ENCODE data around the gene OBSL1. TPM values are rescaled to one million over a fixed set of nuclear protein-coding genes. Genes with fewer than 3 reads are reported as not detected.

Gene OBSL1
- total RNA-seq, 5 donors from 2014 or later (not counting 1 experiment from before 2014, with no cell fraction given) = 1.2 to 2.4 (median 1.2) TPM

GRCh38 chr2:219597552-219598307 lies 26.4 kb upstream of the OBSL1 start, which contains the start of gene STK11IP:
STK11IP (plus strand) TSS chr2:219597857; CDS start chr2:219598120, 263 bp downstream.
- WGBS (ENCODE audit: insufficient coverage) = under 1% methylated on average over 47 of the region's 57 CpGs
- Histone ChIP-seq H3K4me1 (ENCODE audit: control insufficient read depth in 1 of 2, extremely low read depth in 1 of 2, insufficient read depth in 2 of 2, low read length in 2 of 2) (peaks cover 3 to 13% of the 10 kb centered on the region in 2 experiments), H3K27ac (ENCODE audit: low read length) (peak within 1 kb of the TSS; percentile 65), H3K27me3 (replicated peaks in 1 of 2; ENCODE audit: control insufficient read depth in 2 of 2, extremely low read depth in 1 of 2, insufficient read depth in 2 of 2, low read length in 1 of 2) (peaks cover 0 to 6% of the 10 kb centered on the region in 2 experiments), H3K9me3 (no peaks in the 10 kb centered on the region), H3K4me3 (ENCODE audit: control insufficient read depth in 1 of 2, extremely low read depth in 1 of 2, low read length in 1 of 2) (peak within 1 kb of the TSS; percentile 82 to 100), H3K36me3 (ENCODE audit: control insufficient read depth in 2 of 2, extremely low read depth in 1 of 2, insufficient read depth in 1 of 2, low read length in 1 of 2) (peaks cover 10 to 17% of the 10 kb centered on the region in 2 donors)
- ATAC-seq (replicated peaks in 1 of 4) (peak; percentile 88 to 92 (median 90)), DNase-seq (peak; percentile 76 to 95 (median 86))
- Mint-ChIP-seq H3K9me3 (no peaks in the 10 kb centered on the region), H3K36me3 (peaks cover 17% of the 10 kb centered on the region), H3K4me3 (peak within 1 kb of the TSS; percentile 93 to 95 (median 93)), H3K4me1 (peaks cover 18 to 24% (median 22%) of the 10 kb centered on the region in 3 donors), H3K27me3 (peaks cover 6 to 11% of the 10 kb centered on the region in 2 donors), H3K27ac (peak within 1 kb of the TSS; percentile 88 to 97)
- ChIA-PET CTCF (interaction anchor here (0.6 to 1.1 kb wide), 4 partner anchors 45 to 1976 kb away, joined by 3 to 4 read pairs (median 3); no protein-coding TSS in a partner anchor), POLR2A (interaction anchor here in 1 of 2 donors (0.6 to 1.0 kb wide), 2 partner anchors 15 to 212 kb away, joined by 4 read pairs; no protein-coding TSS in a partner anchor)

GRCh38 chr2:219596954-219597551 lies 25.7 kb upstream of the OBSL1 start:
- CTCF ChIA-PET = interaction anchor here (0.6 to 1.1 kb wide), 3 partner anchors 45 to 720 kb away, joined by 3 read pairs; no protein-coding TSS in a partner anchor

GRCh38 chr2:219595256-219595655 lies 23.9 kb upstream of the OBSL1 start:
- Mint-ChIP-seq H3K9me3 (no peaks in the 10 kb centered on the region), H3K4me1 (peaks cover 13 to 24% (median 22%) of the 10 kb centered on the region in 3 donors), H3K27me3 (peaks cover 11 to 16% of the 10 kb centered on the region in 2 donors), H3K36me3 (no peaks in the 10 kb centered on the region), H3K27ac (no peak overlapping the region), H3K4me3 (peak overlapping the region in 1 of 3 donors; percentile 9)
- no peak overlapping the region for H3K4me3 ChIP-seq (ENCODE audit: control insufficient read depth in 1 of 2, extremely low read depth in 1 of 2, low read length in 1 of 2)
- no peak for DNase-seq
- H3K36me3 ChIP-seq (ENCODE audit: control insufficient read depth in 2 of 2, extremely low read depth in 1 of 2, insufficient read depth in 1 of 2, low read length in 1 of 2) = no peaks in the 10 kb centered on the region
- H3K4me1 ChIP-seq (ENCODE audit: control insufficient read depth in 1 of 2, extremely low read depth in 1 of 2, insufficient read depth in 2 of 2, low read length in 2 of 2) = peaks cover 3 to 13% of the 10 kb centered on the region in 2 experiments
- H3K27me3 ChIP-seq (replicated peaks in 1 of 2; ENCODE audit: control insufficient read depth in 2 of 2, extremely low read depth in 1 of 2, insufficient read depth in 2 of 2, low read length in 1 of 2) = peaks cover 0 to 11% of the 10 kb centered on the region in 2 experiments
- POLR2A ChIA-PET = no interaction called here
- CTCF ChIA-PET = interaction anchor here (0.5 to 0.7 kb wide), 3 partner anchors 32 to 67 kb away, joined by 3 to 4 read pairs (median 3); no protein-coding TSS in a partner anchor
- WGBS (ENCODE audit: insufficient coverage) = 22% methylated on average over 1 of the region's 3 CpGs
- no peak for ATAC-seq (replicated peaks in 1 of 4)
- H3K27ac ChIP-seq (ENCODE audit: low read length) = no peak overlapping the region
- no peaks in the 10 kb centered on the region for H3K9me3 ChIP-seq

More at GRCh38 chr2:219596954-219597551, 25.7 kb upstream of the OBSL1 start:
- peaks cover 3 to 11% of the 10 kb centered on the region in 2 donors for H3K36me3 ChIP-seq (ENCODE audit: control insufficient read depth in 2 of 2, extremely low read depth in 1 of 2, insufficient read depth in 1 of 2, low read length in 1 of 2)
- H3K36me3 Mint-ChIP-seq = peaks cover 13% of the 10 kb centered on the region
- H3K9me3 ChIP-seq = no peaks in the 10 kb centered on the region
- peak overlapping the region; percentile 82 to 100 for H3K4me3 ChIP-seq (ENCODE audit: control insufficient read depth in 1 of 2, extremely low read depth in 1 of 2, low read length in 1 of 2)
- ATAC-seq (replicated peaks in 1 of 4) = peak in 3 of 4 experiments; percentile 1 to 4 (median 2)
- DNase-seq = no peak
- peaks cover 0 to 7% of the 10 kb centered on the region in 2 experiments for H3K27me3 ChIP-seq (replicated peaks in 1 of 2; ENCODE audit: control insufficient read depth in 2 of 2, extremely low read depth in 1 of 2, insufficient read depth in 2 of 2, low read length in 1 of 2)
- WGBS (ENCODE audit: insufficient coverage) = 41% methylated on average over 9 of the region's 19 CpGs
- peaks cover 3 to 13% of the 10 kb centered on the region in 2 experiments for H3K4me1 ChIP-seq (ENCODE audit: control insufficient read depth in 1 of 2, extremely low read depth in 1 of 2, insufficient read depth in 2 of 2, low read length in 2 of 2)
- peaks cover 18 to 24% (median 22%) of the 10 kb centered on the region in 3 donors for H3K4me1 Mint-ChIP-seq
- peak overlapping the region; percentile 65 for H3K27ac ChIP-seq (ENCODE audit: low read length)
- H3K27me3 Mint-ChIP-seq = peaks cover 11 to 12% of the 10 kb centered on the region in 2 donors
- H3K27ac Mint-ChIP-seq = peak overlapping the region; percentile 88 to 97
- POLR2A ChIA-PET = interaction anchor here in 1 of 2 donors (1.0 kb wide), 1 partner anchor 212 kb away, joined by 4 read pairs; no protein-coding TSS in a partner anchor
- no peaks in the 10 kb centered on the region for H3K9me3 Mint-ChIP-seq
- peak overlapping the region; percentile 93 to 95 (median 93) for H3K4me3 Mint-ChIP-seq

GRCh38 chr2:219593154-219593553 lies 21.8 kb upstream of the OBSL1 start:
- H3K4me1 ChIP-seq (ENCODE audit: control insufficient read depth in 1 of 2, extremely low read depth in 1 of 2, insufficient read depth in 2 of 2, low read length in 2 of 2) = peaks cover under 1 to 7% of the 10 kb centered on the region in 2 experiments
- DNase-seq (no peak), ATAC-seq (replicated peaks in 1 of 4) (no peak)
- H3K27ac ChIP-seq (ENCODE audit: low read length) = no peak overlapping the region
- POLR2A ChIA-PET = no interaction called here
- peaks cover 0 to 13% of the 10 kb centered on the region in 2 experiments for H3K27me3 ChIP-seq (replicated peaks in 1 of 2; ENCODE audit: control insufficient read depth in 2 of 2, extremely low read depth in 1 of 2, insufficient read depth in 2 of 2, low read length in 1 of 2)
- WGBS (ENCODE audit: insufficient coverage) = 69% methylated on average over 2 of the region's 2 CpGs
- no peaks in the 10 kb centered on the region for H3K36me3 ChIP-seq (ENCODE audit: control insufficient read depth in 2 of 2, extremely low read depth in 1 of 2, insufficient read depth in 1 of 2, low read length in 1 of 2)
- H3K27me3 Mint-ChIP-seq = peaks cover 13 to 16% of the 10 kb centered on the region in 2 donors
- no peak overlapping the region for H3K4me3 Mint-ChIP-seq
- CTCF ChIA-PET = interaction anchor here in 1 of 2 donors (1.2 kb wide), 1 partner anchor 33 kb away, joined by 3 read pairs; no protein-coding TSS in a partner anchor
- H3K9me3 Mint-ChIP-seq = no peaks in the 10 kb centered on the region
- peaks cover 3 to 12% (median 9%) of the 10 kb centered on the region in 3 donors for H3K4me1 Mint-ChIP-seq
- H3K9me3 ChIP-seq = no peaks in the 10 kb centered on the region
- H3K4me3 ChIP-seq (ENCODE audit: control insufficient read depth in 1 of 2, extremely low read depth in 1 of 2, low read length in 1 of 2) = no peak overlapping the region
- no peaks in the 10 kb centered on the region for H3K36me3 Mint-ChIP-seq
- H3K27ac Mint-ChIP-seq = no peak overlapping the region

- Mint-ChIP-seq H3K36me3 (no peaks in the 10 kb centered on the region), H3K27ac (no peak overlapping the region), H3K4me1 (peaks cover 0 to 8% (median 6%) of the 10 kb centered on the region in 3 donors), H3K9me3 (no peaks in the 10 kb centered on the region), H3K27me3 (peaks cover 14 to 16% of the 10 kb centered on the region in 2 donors), H3K4me3 (no peak overlapping the region)
- DNase-seq = no peak
- H3K4me3 ChIP-seq (ENCODE audit: control insufficient read depth in 1 of 2, extremely low read depth in 1 of 2, low read length in 1 of 2) = no peak overlapping the region
- peaks cover 0 to 4% of the 10 kb centered on the region in 2 experiments for H3K4me1 ChIP-seq (ENCODE audit: control insufficient read depth in 1 of 2, extremely low read depth in 1 of 2, insufficient read depth in 2 of 2, low read length in 2 of 2)
- 77% methylated on average over 1 of the region's 6 CpGs for WGBS (ENCODE audit: insufficient coverage)
- CTCF ChIA-PET = interaction anchor here in 1 of 2 donors (1.2 kb wide), 1 partner anchor 32 kb away, joined by 3 read pairs; no protein-coding TSS in a partner anchor
- H3K27ac ChIP-seq (ENCODE audit: low read length) = no peak overlapping the region
- H3K36me3 ChIP-seq (ENCODE audit: control insufficient read depth in 2 of 2, extremely low read depth in 1 of 2, insufficient read depth in 1 of 2, low read length in 1 of 2) = no peaks in the 10 kb centered on the region
- POLR2A ChIA-PET = no interaction called here
- ATAC-seq (replicated peaks in 1 of 4) = no peak
- no peaks in the 10 kb centered on the region for H3K9me3 ChIP-seq
- H3K27me3 ChIP-seq (replicated peaks in 1 of 2; ENCODE audit: control insufficient read depth in 2 of 2, extremely low read depth in 1 of 2, insufficient read depth in 2 of 2, low read length in 1 of 2) = peaks cover 0 to 13% of the 10 kb centered on the region in 2 experiments
These were observed 21.4 kb upstream of the OBSL1 start for GRCh38 chr2:219592736-219593135.

- ChIA-PET POLR2A (no interaction called here), CTCF (interaction anchor here in 1 of 2 donors (0.6 kb wide), 1 partner anchor 516 kb away, joined by 3 read pairs; no protein-coding TSS in a partner anchor)
- H3K9me3 Mint-ChIP-seq = no peaks in the 10 kb centered on the region
These were observed 19.8 kb upstream of the OBSL1 start for GRCh38 chr2:219591091-219591490.

More at GRCh38 chr2:219591091-219591490, 19.8 kb upstream of the OBSL1 start:
- WGBS (ENCODE audit: insufficient coverage) = no CpG with 5 or more reads among the region's 4 CpGs
- Histone ChIP-seq H3K4me1 (ENCODE audit: control insufficient read depth in 1 of 2, extremely low read depth in 1 of 2, insufficient read depth in 2 of 2, low read length in 2 of 2) (no peaks in the 10 kb centered on the region), H3K4me3 (ENCODE audit: control insufficient read depth in 1 of 2, extremely low read depth in 1 of 2, low read length in 1 of 2) (no peak overlapping the region), H3K36me3 (ENCODE audit: control insufficient read depth in 2 of 2, extremely low read depth in 1 of 2, insufficient read depth in 1 of 2, low read length in 1 of 2) (no peaks in the 10 kb centered on the region), H3K27me3 (replicated peaks in 1 of 2; ENCODE audit: control insufficient read depth in 2 of 2, extremely low read depth in 1 of 2, insufficient read depth in 2 of 2, low read length in 1 of 2) (peaks cover 0 to 13% of the 10 kb centered on the region in 2 experiments), H3K27ac (ENCODE audit: low read length) (no peak overlapping the region), H3K9me3 (no peaks in the 10 kb centered on the region)
- no peak for DNase-seq
- Mint-ChIP-seq H3K27ac (no peak overlapping the region), H3K4me1 (no peaks in the 10 kb centered on the region), H3K27me3 (peaks cover 18% of the 10 kb centered on the region in 2 donors), H3K4me3 (no peak overlapping the region), H3K36me3 (no peaks in the 10 kb centered on the region)
- no peak for ATAC-seq (replicated peaks in 1 of 4)

Data from T-cell (primary cell).